ENCODE results near the gene MYOM1. TPM values are rescaled to one million over a fixed set of nuclear protein-coding genes. Genes with fewer than 3 reads are reported as not detected.
"Not testable (repeated sequence)": the region's sequence is repeated elsewhere in the genome, so short reads cannot be mapped to it uniquely, and the experiment has no call there.

Gene MYOM1
- total RNA-seq, 1 donor from 2014 or later, result 724 TPM

- DNase-seq; ATAC-seq; intact Hi-C loops (cut with micrococcal nuclease): not testable (repeated sequence)
Measured at GRCh38 chr18:3198260-3198860, 21.4 kb downstream of the MYOM1 start.

GRCh38 chr18:3194947-3195612 is 24.7 kb downstream of the MYOM1 start:
- ATAC-seq (peak; percentile 65), DNase-seq (no peak)
- intact Hi-C loops (cut with micrococcal nuclease), result no loop called here

- no peak for ATAC-seq
- intact Hi-C loops (cut with micrococcal nuclease), result no loop called here
- no peak for DNase-seq
Measured at GRCh38 chr18:3193331-3193730, 26.4 kb downstream of the MYOM1 start.

GRCh38 chr18:3192752-3193151 is 27.0 kb downstream of the MYOM1 start:
- ATAC-seq (no peak), DNase-seq (no peak)
- intact Hi-C loops (cut with micrococcal nuclease), result no loop called here

- ATAC-seq, result no peak
Measured at GRCh38 chr18:3192286-3192685, 27.5 kb downstream of the MYOM1 start.

GRCh38 chr18:3190610-3191009 is 29.2 kb downstream of the MYOM1 start:
- intact Hi-C loops (cut with micrococcal nuclease), result no loop called here
- DNase-seq (no peak), ATAC-seq (no peak)

More at GRCh38 chr18:3192286-3192685, 27.5 kb downstream of the MYOM1 start:
- no peak for DNase-seq
- intact Hi-C loops (cut with micrococcal nuclease), result no loop called here

- no peak for DNase-seq
- no peak for ATAC-seq
- intact Hi-C loops (cut with micrococcal nuclease), result loop anchor here (10.0 kb wide), 1 partner anchor 55 kb away; the partner anchor contains the start of gene MYL12A
Measured at GRCh38 chr18:3189884-3190283, 29.9 kb downstream of the MYOM1 start.

GRCh38 chr18:3186678-3187658 is 32.8 kb downstream of the MYOM1 start:
- ATAC-seq, result peak; percentile 38
- intact Hi-C loops (cut with micrococcal nuclease), result loop anchor here (10.0 kb wide), 1 partner anchor 58 kb away; the partner anchor contains the start of gene MYL12A
- DNase-seq, result no peak

- no peak for DNase-seq
- intact Hi-C loops (cut with micrococcal nuclease), result loop anchor here (10.0 kb wide), 1 partner anchor 60 kb away; the partner anchor contains the start of gene MYL12A
- peak; percentile 25 for ATAC-seq
Measured at GRCh38 chr18:3184275-3184963, 35.3 kb downstream of the MYOM1 start.

GRCh38 chr18:3183103-3183717 is 36.6 kb downstream of the MYOM1 start:
- intact Hi-C loops (cut with micrococcal nuclease), result loop anchor here (10.0 kb wide), 1 partner anchor 62 kb away; the partner anchor contains the start of gene MYL12A
- ATAC-seq (peak; percentile 43), DNase-seq (peak; percentile 42)

- intact Hi-C loops (cut with micrococcal nuclease), result loop anchor here (10.0 kb wide), 1 partner anchor 64 kb away; the partner anchor contains the start of gene MYL12A
- ATAC-seq (peak; percentile 12), DNase-seq (no peak)
Measured at GRCh38 chr18:3180325-3180724, 39.4 kb downstream of the MYOM1 start.

GRCh38 chr18:3179430-3180089 is 40.2 kb downstream of the MYOM1 start:
- ATAC-seq (peak; percentile 8), DNase-seq (no peak)
- intact Hi-C loops (cut with micrococcal nuclease), result loop anchor here (10.0 kb wide), 1 partner anchor 65 kb away; the partner anchor contains the start of gene MYL12A

GRCh38 chr18:3177902-3178687 is 41.7 kb downstream of the MYOM1 start:
- intact Hi-C loops (cut with micrococcal nuclease), result no loop called here
- DNase-seq (peak; percentile 34), ATAC-seq (peak; percentile 39)

- no peak for DNase-seq
- intact Hi-C loops (cut with micrococcal nuclease), result no loop called here
- no peak for ATAC-seq
Measured at GRCh38 chr18:3175195-3175758, 44.5 kb downstream of the MYOM1 start.

GRCh38 chr18:3172097-3172496 is 47.7 kb downstream of the MYOM1 start:
- intact Hi-C loops (cut with micrococcal nuclease), result no loop called here
- ATAC-seq, result peak; percentile 5
- DNase-seq, result no peak

- DNase-seq (no peak), ATAC-seq (no peak)
- intact Hi-C loops (cut with micrococcal nuclease), result no loop called here
Measured at GRCh38 chr18:3171631-3172030, 48.1 kb downstream of the MYOM1 start.
